ENCODE measurements around the gene LYST. TPM values are rescaled to one million over a fixed set of nuclear protein-coding genes. Genes with fewer than 3 reads are reported as not detected.

Gene LYST
- total RNA-seq, 1 experiment from 2014 or later, result 4.8 TPM

DNA sequence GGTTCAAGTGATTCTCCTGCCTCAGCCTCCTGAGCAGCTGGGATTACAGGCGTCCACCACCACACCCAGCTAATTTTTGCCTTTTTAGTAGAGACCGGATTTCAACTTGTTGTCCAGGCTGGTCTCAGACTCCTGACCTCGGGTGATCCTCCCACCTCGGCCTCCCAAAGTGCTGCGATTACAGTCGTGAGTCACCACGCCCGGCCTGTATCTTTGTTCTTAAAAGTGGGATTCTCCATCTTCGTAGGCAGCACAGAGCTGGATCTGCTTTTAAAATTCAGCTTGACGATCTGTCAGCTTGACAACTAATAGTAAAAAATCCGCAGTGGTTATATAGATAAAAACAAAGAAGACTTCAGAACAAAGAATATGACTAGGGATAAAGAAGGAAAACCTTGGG, 214.3 kb downstream of the LYST start:
- no peak for DNase-seq
- no peaks in the 10 kb centered on the region for H3F3A ChIP-seq (ENCODE audit: low read length, unreplicated experiment)
- POLR2A ChIA-PET (ENCODE audit: unreplicated experiment), result no interaction called here
- H3K79me2 ChIP-seq (ENCODE audit: low read length), result no peaks in the 10 kb centered on the region
- no peak for ATAC-seq
- H3K4me1 ChIP-seq (ENCODE audit: insufficient read depth, low read length), result peaks cover 4% of the 10 kb centered on the region
- no peaks in the 10 kb centered on the region for H3K9me2 ChIP-seq (replicated peaks; ENCODE audit: low read length)
- no peak overlapping the region for H3K27ac ChIP-seq (ENCODE audit: low read length)
- CTCF ChIA-PET, result no interaction called here
- H4K20me1 ChIP-seq (ENCODE audit: low read length), result no peaks in the 10 kb centered on the region
- no peaks in the 10 kb centered on the region for H3K36me3 ChIP-seq (ENCODE audit: low read depth, low read length)
- H2AFZ ChIP-seq (ENCODE audit: low read length), result no peak overlapping the region
- BruUV-seq (replicated peaks), result no TSS peak
- no peak overlapping the region for H3K4me3 ChIP-seq (ENCODE audit: low read length)
- H3K27me3 ChIP-seq (ENCODE audit: low read length), result peaks cover 11% of the 10 kb centered on the region
- H3K9ac ChIP-seq (ENCODE audit: low read length), result no peak overlapping the region
- TF ChIP-seq EZH2phosphoT487 (IDR thresholded peaks at IDR 0.05; ENCODE audit: borderline replicate concordance, low read length) (no peak), EZH2 (IDR thresholded peaks at IDR 0.05; ENCODE audit: low read length, unreplicated experiment) (no peak)
- TF ChIP-seq, protein P1, sequence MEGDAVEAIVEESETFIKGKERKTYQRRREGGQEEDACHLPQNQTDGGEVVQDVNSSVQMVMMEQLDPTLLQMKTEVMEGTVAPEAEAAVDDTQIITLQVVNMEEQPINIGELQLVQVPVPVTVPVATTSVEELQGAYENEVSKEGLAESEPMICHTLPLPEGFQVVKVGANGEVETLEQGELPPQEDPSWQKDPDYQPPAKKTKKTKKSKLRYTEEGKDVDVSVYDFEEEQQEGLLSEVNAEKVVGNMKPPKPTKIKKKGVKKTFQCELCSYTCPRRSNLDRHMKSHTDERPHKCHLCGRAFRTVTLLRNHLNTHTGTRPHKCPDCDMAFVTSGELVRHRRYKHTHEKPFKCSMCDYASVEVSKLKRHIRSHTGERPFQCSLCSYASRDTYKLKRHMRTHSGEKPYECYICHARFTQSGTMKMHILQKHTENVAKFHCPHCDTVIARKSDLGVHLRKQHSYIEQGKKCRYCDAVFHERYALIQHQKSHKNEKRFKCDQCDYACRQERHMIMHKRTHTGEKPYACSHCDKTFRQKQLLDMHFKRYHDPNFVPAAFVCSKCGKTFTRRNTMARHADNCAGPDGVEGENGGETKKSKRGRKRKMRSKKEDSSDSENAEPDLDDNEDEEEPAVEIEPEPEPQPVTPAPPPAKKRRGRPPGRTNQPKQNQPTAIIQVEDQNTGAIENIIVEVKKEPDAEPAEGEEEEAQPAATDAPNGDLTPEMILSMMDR (conservative IDR thresholded peaks at IDR 0.05; ENCODE audit: low read depth, low read length), result no peak
- intact Hi-C loops (cut with micrococcal nuclease), result no loop called here
- H3K4me2 ChIP-seq (ENCODE audit: low read length), result no peak overlapping the region
- H3K9me3 ChIP-seq (ENCODE audit: low read length), result no peaks in the 10 kb centered on the region

DNA sequence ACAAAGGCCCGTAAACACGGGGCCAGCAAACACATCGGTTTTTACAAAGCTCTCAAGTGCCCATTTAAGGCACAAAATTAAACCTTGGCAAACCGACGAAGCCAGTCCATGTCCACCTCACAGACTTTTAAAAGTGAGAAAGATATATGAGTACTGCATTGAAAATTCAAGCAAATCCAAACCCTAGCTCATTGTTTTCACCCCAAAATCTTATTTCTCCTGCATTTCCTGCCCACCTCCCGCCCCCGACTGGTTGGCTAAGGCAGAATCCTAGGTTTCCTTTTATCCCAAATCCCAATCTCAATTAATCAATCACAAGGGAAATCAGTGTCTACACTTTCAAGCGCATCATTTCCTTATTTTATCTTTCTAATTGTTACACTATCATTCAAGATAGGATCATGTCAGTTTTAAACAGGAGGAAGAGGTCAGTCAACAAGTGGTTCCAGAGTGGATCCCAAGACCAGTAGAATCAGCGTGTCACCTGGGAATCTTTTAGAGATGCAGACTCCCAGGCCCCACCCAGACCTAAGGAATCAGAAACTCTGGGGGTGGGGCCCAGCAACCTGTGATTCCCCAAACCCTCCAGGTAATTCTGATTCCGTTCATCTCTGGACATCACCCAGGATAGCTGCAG, 215.4 kb downstream of the LYST start:
- DNase-seq (no peak), ATAC-seq (no peak)
- no TSS peak for BruUV-seq (replicated peaks)
- Histone ChIP-seq H3K9ac (ENCODE audit: low read length) (no peak overlapping the region), H3K27me3 (ENCODE audit: low read length) (peaks cover 11% of the 10 kb centered on the region), H3K27ac (ENCODE audit: low read length) (no peak overlapping the region), H3K36me3 (ENCODE audit: low read depth, low read length) (no peaks in the 10 kb centered on the region), H3K9me2 (replicated peaks; ENCODE audit: low read length) (no peaks in the 10 kb centered on the region), H3K9me3 (ENCODE audit: low read length) (no peaks in the 10 kb centered on the region), H3F3A (ENCODE audit: low read length, unreplicated experiment) (no peaks in the 10 kb centered on the region), H3K4me1 (ENCODE audit: insufficient read depth, low read length) (peaks cover 4% of the 10 kb centered on the region), H3K79me2 (ENCODE audit: low read length) (no peaks in the 10 kb centered on the region), H4K20me1 (ENCODE audit: low read length) (no peaks in the 10 kb centered on the region), H2AFZ (ENCODE audit: low read length) (no peak overlapping the region), H3K4me3 (ENCODE audit: low read length) (no peak overlapping the region), H3K4me2 (ENCODE audit: low read length) (no peak overlapping the region)
- no peak for TF ChIP-seq EZH2 (IDR thresholded peaks at IDR 0.05; ENCODE audit: low read length, unreplicated experiment)
- TF ChIP-seq, protein P1 (conservative IDR thresholded peaks at IDR 0.05; ENCODE audit: low read depth, low read length), result no peak
- TF ChIP-seq EZH2phosphoT487 (IDR thresholded peaks at IDR 0.05; ENCODE audit: borderline replicate concordance, low read length), result no peak
- CTCF ChIA-PET, result no interaction called here
- POLR2A ChIA-PET (ENCODE audit: unreplicated experiment), result no interaction called here
- intact Hi-C loops (cut with micrococcal nuclease), result no loop called here

DNA sequence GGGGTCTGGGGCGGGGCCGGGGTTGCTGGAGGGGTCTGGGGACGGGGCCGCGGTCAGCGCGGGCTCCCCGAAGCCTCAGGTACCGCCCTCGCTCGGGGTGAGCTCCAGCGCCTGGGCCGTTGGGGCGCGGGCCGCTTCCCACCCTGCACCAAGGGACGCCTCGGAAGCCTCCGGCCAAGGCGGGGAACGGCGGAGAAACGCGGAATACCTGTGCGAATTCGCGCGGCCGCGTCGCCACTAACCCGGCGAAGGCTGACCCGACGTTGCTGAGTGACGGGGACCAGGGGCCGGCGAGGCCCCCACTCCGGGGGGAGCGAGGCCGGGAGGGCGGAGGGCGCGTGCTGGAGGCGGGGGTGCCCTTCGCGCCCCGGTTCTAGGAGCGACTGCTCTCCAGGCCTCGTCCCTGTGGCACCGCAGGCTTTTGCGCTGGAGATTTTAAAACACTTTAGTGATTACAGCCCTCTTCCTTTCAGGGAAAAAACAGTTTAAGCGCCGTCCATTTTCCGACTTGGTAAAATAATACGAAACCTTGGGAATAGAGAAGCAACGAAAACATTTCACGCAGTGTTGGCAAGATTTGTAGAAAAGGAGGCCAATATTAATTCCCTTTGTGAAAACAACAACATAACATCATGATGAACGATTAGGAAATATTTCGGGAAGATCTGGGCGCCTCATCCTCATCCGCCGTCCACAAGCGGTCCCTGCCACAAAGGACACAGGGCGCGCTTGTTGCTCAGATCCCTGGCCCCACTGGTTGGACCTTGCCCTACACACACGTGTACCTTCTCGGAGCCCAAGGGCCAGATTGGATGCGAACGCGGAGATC, 216.2 kb downstream of the LYST start:
- H3K9me3 ChIP-seq (ENCODE audit: low read length), result no peaks in the 10 kb centered on the region
- peaks cover 4% of the 10 kb centered on the region for H3K4me1 ChIP-seq (ENCODE audit: insufficient read depth, low read length)
- DNase-seq, result no peak
- no peaks in the 10 kb centered on the region for H4K20me1 ChIP-seq (ENCODE audit: low read length)
- H3K9me2 ChIP-seq (replicated peaks; ENCODE audit: low read length), result no peaks in the 10 kb centered on the region
- TF ChIP-seq EZH2phosphoT487 (IDR thresholded peaks at IDR 0.05; ENCODE audit: borderline replicate concordance, low read length), result no peak
- no peak for TF ChIP-seq EZH2 (IDR thresholded peaks at IDR 0.05; ENCODE audit: low read length, unreplicated experiment)
- TF ChIP-seq, protein P1 (conservative IDR thresholded peaks at IDR 0.05; ENCODE audit: low read depth, low read length), result no peak
- no peaks in the 10 kb centered on the region for H3K79me2 ChIP-seq (ENCODE audit: low read length)
- no TSS peak for BruUV-seq (replicated peaks)
- ATAC-seq, result no peak
- ChIA-PET POLR2A (ENCODE audit: unreplicated experiment) (no interaction called here), CTCF (no interaction called here)
- H3K27me3 ChIP-seq (ENCODE audit: low read length), result peaks cover 11% of the 10 kb centered on the region
- intact Hi-C loops (cut with micrococcal nuclease), result no loop called here
- no peak overlapping the region for H2AFZ ChIP-seq (ENCODE audit: low read length)
- no peak overlapping the region for H3K27ac ChIP-seq (ENCODE audit: low read length)
- H3K4me2 ChIP-seq (ENCODE audit: low read length), result no peak overlapping the region
- no peak overlapping the region for H3K9ac ChIP-seq (ENCODE audit: low read length)
- H3K36me3 ChIP-seq (ENCODE audit: low read depth, low read length), result no peaks in the 10 kb centered on the region
- no peaks in the 10 kb centered on the region for H3F3A ChIP-seq (ENCODE audit: low read length, unreplicated experiment)
- H3K4me3 ChIP-seq (ENCODE audit: low read length), result no peak overlapping the region
